CD14-positive monocyte (primary cell): Measurements from ENCODE around the gene B4GALNT4. TPM values are rescaled to one million over a fixed set of nuclear protein-coding genes. Genes with fewer than 3 reads are reported as not detected.

Experiments
- DNase-seq, 3 donors: peaks; one replicate each; pipeline ENCODE4 v3.0.0-alpha.2; 2011 to 2022
- H2AFZ ChIP-seq: 2 replicates; pipeline ENCODE4 v1.6.0; 2012; ENCODE audit warnings: mild to moderate bottlenecking, low read depth, low read length, inconsistent platforms; ENCODE audit not compliant: insufficient read depth, poor library complexity, severe bottlenecking
- H3K27ac ChIP-seq, 2 donors: 1 replicate in 1 of 2; 2 replicates in 1 of 2; pipeline ENCODE4 v1.5.1; 2012 to 2013; ENCODE audit warnings: low read length in 2 of 2, control low read depth in 1 of 2, inconsistent platforms in 1 of 2, low read depth in 1 of 2, mild to moderate bottlenecking in 1 of 2
- H3K27me3 ChIP-seq, 2 donors: one replicate each; pipeline versions ENCODE4 v1.6.0 to v1.6.1; 2011 to 2013; ENCODE audit warnings: low read length in 2 of 2; ENCODE audit not compliant: control insufficient read depth in 2 of 2, insufficient read depth in 2 of 2
- H3K36me3 ChIP-seq, 2 donors: replicated peaks in 1 of 2; 1 replicate in 1 of 2; 2 replicates in 1 of 2; pipeline versions ENCODE4 v1.5.1 to v1.6.1; 2012 to 2013; ENCODE audit warnings: low read length in 2 of 2, control low read depth in 1 of 2, inconsistent platforms in 1 of 2, mild to moderate bottlenecking in 1 of 2; ENCODE audit not compliant: insufficient read depth in 2 of 2, control insufficient read depth in 1 of 2
- H3K4me1 ChIP-seq, 2 donors: 1 replicate in 1 of 2; 2 replicates in 1 of 2; pipeline versions ENCODE4 v1.5.1 to v1.6.1; 2012 to 2013; ENCODE audit warnings: low read length in 2 of 2, control low read depth in 1 of 2, inconsistent platforms in 1 of 2, mild to moderate bottlenecking in 1 of 2, moderate library complexity in 1 of 2; ENCODE audit not compliant: insufficient read depth in 2 of 2, control insufficient read depth in 1 of 2
- H3K4me2 ChIP-seq: replicated peaks from 2 replicates; pipeline ENCODE3; 2012; ENCODE audit warnings: low read length, moderate library complexity, mild to moderate bottlenecking; ENCODE audit not compliant: poor library complexity, severe bottlenecking; ENCODE audit errors: extremely low read depth
- H3K4me3 ChIP-seq, 3 experiments: fragments of 200-600 bp in 1 of 3; sonication (generic) in 1 of 3; replicated peaks in 1 of 3; 1 replicate in 2 of 3; 2 replicates in 1 of 3; pipeline ENCODE4 v1.5.1; 2011 to 2013; ENCODE audit warnings: low read length in 3 of 3, mild to moderate bottlenecking in 3 of 3, control low read depth in 2 of 3, low read depth in 2 of 3, inconsistent platforms in 1 of 3, moderate library complexity in 1 of 3
- H3K79me2 ChIP-seq: 2 replicates; pipeline ENCODE4 v1.6.0; 2012; ENCODE audit warnings: mild to moderate bottlenecking, control low read depth, inconsistent platforms, low read length, moderate library complexity; ENCODE audit not compliant: insufficient read depth
- H3K9ac ChIP-seq: 2 replicates; pipeline ENCODE4 v1.6.0; 2017; ENCODE audit warnings: low read length, mild to moderate bottlenecking; ENCODE audit not compliant: insufficient read depth, poor library complexity, severe bottlenecking
- H3K9me3 ChIP-seq, 2 donors: replicated peaks in 1 of 2; 1 replicate in 1 of 2; 2 replicates in 1 of 2; pipeline versions ENCODE4 v1.5.1 to v1.6.1; 2012 to 2013; ENCODE audit warnings: low read length in 2 of 2, control low read depth in 1 of 2; ENCODE audit not compliant: control insufficient read depth in 1 of 2, insufficient read depth in 1 of 2
- H4K20me1 ChIP-seq: 2 replicates; pipeline ENCODE4 v1.6.0; 2012; ENCODE audit warnings: mild to moderate bottlenecking, low read length, control low read depth, moderate library complexity; ENCODE audit not compliant: insufficient read depth
- H3K27ac Mint-ChIP-seq, 7 donors: one replicate each; pipeline ENCODE4 v1.8.0; 2020; ENCODE audit warnings: mild to moderate bottlenecking in 7 of 7, mixed read lengths in 7 of 7, moderate library complexity in 6 of 7, inconsistent platforms in 2 of 7
- H3K27me3 Mint-ChIP-seq, 3 donors: one replicate each; pipeline ENCODE4 v1.8.0; 2021 to 2022; ENCODE audit warnings: low read depth in 3 of 3, mild to moderate bottlenecking in 3 of 3, mixed read lengths in 3 of 3, moderate library complexity in 3 of 3, inconsistent platforms in 1 of 3
- H3K36me3 Mint-ChIP-seq, 2 donors: one replicate each; pipeline ENCODE4 v1.8.0; 2020; ENCODE audit warnings: mixed read lengths in 2 of 2, inconsistent platforms in 1 of 2, mild to moderate bottlenecking in 1 of 2
- H3K4me1 Mint-ChIP-seq: one replicate; pipeline ENCODE4 v1.8.0; 2020; ENCODE audit warnings: mild to moderate bottlenecking, mixed read lengths
- H3K4me3 Mint-ChIP-seq, 2 donors: one replicate each; pipeline ENCODE4 v1.8.0; 2020; ENCODE audit warnings: mild to moderate bottlenecking in 2 of 2, mixed read lengths in 2 of 2, moderate library complexity in 1 of 2
- H3K9me3 Mint-ChIP-seq, 7 donors: one replicate each; pipeline ENCODE4 v1.8.0; 2020 to 2022; ENCODE audit warnings: mixed read lengths in 7 of 7, mild to moderate bottlenecking in 6 of 7, moderate library complexity in 6 of 7, inconsistent platforms in 2 of 7
- CTCF ChIP-seq: fragments of 200-600 bp; IDR thresholded peaks from one replicate; pipeline ENCODE4 v1.8.0; 2022; ENCODE audit warnings: antibody characterized with exemption, mild to moderate bottlenecking
- WGBS: methylation state at CpG from one replicate; pipeline ENCODE4 v1.1.5; 2013; ENCODE audit warnings: missing lambda C conversion rate; ENCODE audit not compliant: insufficient coverage; 5-methylcytosine and 5-hydroxymethylcytosine counted together
- intact Hi-C, 2 donors: fragments of 100-400 bp; cut with micrococcal nuclease; formaldehyde crosslinking; loops; one replicate each; pipeline versions ENCODE4 v1.15.0 to v1.15.1; 2023
- polyA plus RNA-seq, 3 donors: library from polyadenylated mRNA; depleted of rRNA in 1 of 3; unstranded in 2 of 3; stranded (reverse) in 1 of 3; fragments of 300-500 nt in 2 of 3; fragments of >200 nt in 1 of 3; fragmentation: Illumina TruSeq in 2 of 3; gene quantifications; 1 replicate in 2 of 3; 2 replicates in 1 of 3; pipeline ENCODE4 v1.2.3, GENCODE V29; 2012 to 2021

B4GALNT4 gene
- polyA plus RNA-seq, 3 donors: not detected

GRCh38 chr11:381501-382072, 12.3 kb downstream of the B4GALNT4 start:
- Mint-ChIP-seq H3K36me3 (peaks cover 0 to 1% of the 10 kb centered on the region in 2 donors), H3K27ac (no peak overlapping the region), H3K9me3 (peaks cover 11 to 27% (median 18%) of the 10 kb centered on the region in 7 donors), H3K4me1 (no peaks in the 10 kb centered on the region), H3K27me3 (peaks cover 11 to 15% (median 13%) of the 10 kb centered on the region in 3 donors), H3K4me3 (no peak overlapping the region)
- Histone ChIP-seq H3K9ac (no peak overlapping the region), H3K36me3 (no peaks in the 10 kb centered on the region), H3K4me1 (no peaks in the 10 kb centered on the region), H3K4me3 (no peak overlapping the region), H3K27ac (no peak overlapping the region), H3K79me2 (no peaks in the 10 kb centered on the region), H3K27me3 (peaks cover 0 to 9% of the 10 kb centered on the region in 2 donors), H3K9me3 (peaks cover 8 to 25% of the 10 kb centered on the region in 2 donors), H3K4me2 (no peak overlapping the region), H4K20me1 (no peaks in the 10 kb centered on the region), H2AFZ (no peak overlapping the region)
- DNase-seq: no peak
- WGBS: 48% methylated on average over 18 of the region's 35 CpGs
- TF ChIP-seq CTCF: no peak
- intact Hi-C loops: no loop called here

GRCh38 chr11:382081-382629, 12.9 kb downstream of the B4GALNT4 start:
- H3K27me3 ChIP-seq: peaks cover 0 to 9% of the 10 kb centered on the region in 2 donors
- no peaks in the 10 kb centered on the region for H3K4me1 Mint-ChIP-seq
- no peak overlapping the region for H2AFZ ChIP-seq
- H3K36me3 ChIP-seq: no peaks in the 10 kb centered on the region
- DNase-seq: no peak
- peaks cover 11 to 16% (median 13%) of the 10 kb centered on the region in 3 donors for H3K27me3 Mint-ChIP-seq
- 67% methylated on average over 1 of the region's 11 CpGs for WGBS
- H3K4me1 ChIP-seq: no peaks in the 10 kb centered on the region
- H3K9ac ChIP-seq: no peak overlapping the region
- TF ChIP-seq CTCF: no peak
- H3K4me3 Mint-ChIP-seq: peak overlapping the region in 1 of 2 donors; percentile 62
- peaks cover 17 to 32% (median 24%) of the 10 kb centered on the region in 7 donors for H3K9me3 Mint-ChIP-seq
- peaks cover 0 to 2% of the 10 kb centered on the region in 2 donors for H3K36me3 Mint-ChIP-seq
- no peak overlapping the region for H3K27ac ChIP-seq
- H3K4me2 ChIP-seq: no peak overlapping the region
- H3K9me3 ChIP-seq: peaks cover 13 to 31% of the 10 kb centered on the region in 2 donors
- no peak overlapping the region for H3K4me3 ChIP-seq
- intact Hi-C loops: no loop called here
- peak overlapping the region in 2 of 7 donors; percentile 20 to 25 for H3K27ac Mint-ChIP-seq
- no peaks in the 10 kb centered on the region for H3K79me2 ChIP-seq
- H4K20me1 ChIP-seq: no peaks in the 10 kb centered on the region
